GM03348 (cell line): ENCODE data around the gene OR51V1.
"Not testable (repeated sequence)": the region's sequence is repeated elsewhere in the genome, so short reads cannot be mapped to it uniquely, and the experiment has no call there.

Experiments
- DNase-seq: peaks from one replicate; pipeline ENCODE4 v3.0.0; 2012; ENCODE audit warnings: low spot score

OR51V1 gene

GRCh38 chr11:5165898-5166297 lies 34.6 kb downstream of the OR51V1 start:
- DNase-seq: not testable (repeated sequence)

DNA sequence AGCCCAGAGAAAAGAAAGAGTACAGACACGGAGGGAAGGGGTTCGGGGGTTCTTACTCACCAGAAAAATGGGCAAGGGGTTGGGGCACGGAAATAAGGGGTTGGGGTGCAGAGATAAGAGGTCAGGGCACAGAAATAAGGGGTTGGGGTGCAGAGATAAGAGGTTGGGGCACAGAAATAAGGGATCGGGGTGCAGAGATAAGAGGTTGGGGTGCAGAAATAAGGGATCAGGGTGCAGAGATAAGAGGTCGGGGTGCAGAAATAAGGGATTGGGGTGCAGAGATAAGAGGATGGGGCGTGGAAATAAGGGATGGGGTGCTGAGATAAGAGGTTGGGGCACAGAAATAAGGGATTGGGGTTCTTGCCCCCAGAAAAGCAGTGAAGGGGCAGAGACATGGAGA lies 35.7 kb downstream of the OR51V1 start:
- DNase-seq: not testable (repeated sequence)

GRCh38 chr11:5161045-5161444 lies 39.4 kb downstream of the OR51V1 start:
- DNase-seq: not testable (repeated sequence)

DNA sequence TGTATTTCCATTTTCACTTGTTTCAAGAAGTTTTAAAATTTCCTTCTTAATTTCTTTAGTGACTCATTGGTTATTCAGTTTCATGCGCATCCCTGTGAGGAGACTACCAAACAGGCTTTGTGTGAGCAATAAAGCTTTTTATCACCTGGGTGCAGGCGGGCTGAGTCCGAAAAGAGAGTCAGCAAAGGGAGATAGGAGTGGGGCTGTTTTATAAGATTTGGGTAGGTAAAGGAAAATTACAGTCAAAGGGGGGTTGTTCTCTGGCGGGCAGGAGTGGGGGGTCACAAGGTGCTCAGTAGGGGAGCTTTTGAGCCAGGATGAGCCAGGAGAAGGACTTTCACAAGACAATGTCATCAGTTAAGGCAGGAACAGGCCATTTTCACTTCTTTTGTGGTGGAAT lies 40.3 kb downstream of the OR51V1 start:
- DNase-seq: not testable (repeated sequence)

GRCh38 chr11:5159806-5160205 lies 40.7 kb downstream of the OR51V1 start:
- DNase-seq: no peak

GRCh38 chr11:5154657-5155056 lies 45.8 kb downstream of the OR51V1 start, which contains the start of gene OR52A1:
OR52A1 (minus strand) TSS chr11:5154757; CDS start chr11:5152369, 2,388 bp downstream.
- no peak for DNase-seq

DNA sequence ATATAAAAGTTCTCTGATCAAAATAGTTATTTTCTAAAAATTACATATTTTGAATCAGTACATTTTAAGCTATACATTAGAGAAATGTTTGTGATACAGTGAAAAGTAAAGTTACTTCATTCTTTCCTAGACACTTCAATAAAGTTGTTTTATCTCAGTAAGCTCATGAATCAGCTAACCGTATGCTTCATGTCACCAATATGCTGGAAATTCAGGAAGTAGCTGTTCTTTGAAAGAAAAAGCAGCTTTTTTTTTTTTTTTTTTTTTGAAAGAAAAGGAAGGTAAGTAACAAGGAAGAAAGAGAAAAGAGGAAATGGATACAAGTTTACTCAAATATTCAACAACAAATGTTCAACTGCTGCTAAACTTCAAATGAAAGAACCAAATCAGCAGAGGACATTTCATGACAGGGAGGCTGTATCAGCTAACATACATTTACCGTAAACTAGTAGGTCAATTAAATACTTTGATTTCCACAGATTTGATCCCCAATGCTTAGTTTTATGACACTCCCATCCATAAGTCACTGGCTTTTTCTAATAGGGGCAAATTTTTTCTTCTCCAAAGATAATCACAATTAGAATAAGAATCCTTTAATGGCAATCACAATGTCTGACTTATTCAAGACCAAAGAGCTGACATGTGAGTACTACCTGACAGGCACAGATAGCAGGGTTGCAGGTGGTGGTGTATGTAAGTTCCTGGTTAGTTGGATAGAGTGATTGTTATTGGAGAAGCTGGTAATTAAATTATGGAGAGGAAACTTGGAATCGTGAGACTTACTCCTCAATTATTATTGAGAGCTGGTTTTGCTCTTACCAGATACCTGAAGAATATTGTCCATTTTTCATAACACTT lies 46.7 kb downstream of the OR51V1 start:
- DNase-seq: no peak

GRCh38 chr11:5151713-5152153 lies 48.7 kb downstream of the OR51V1 start:
- no peak for DNase-seq
